ENCODE measurements around the gene CASP14. TPM values are rescaled to one million over a fixed set of nuclear protein-coding genes. Genes with fewer than 3 reads are reported as not detected.
"Not testable (repeated sequence)": the region's sequence is repeated elsewhere in the genome, so short reads cannot be mapped to it uniquely, and the experiment has no call there.

CASP14 gene
- total RNA-seq, 4 donors from 2014 or later: not detected

GRCh38 chr19:15096223-15096622 is 46.9 kb downstream of the CASP14 start:
- Histone ChIP-seq H3K27ac (no peak overlapping the region), H3K9me3 (no peaks in the 10 kb centered on the region), H3K4me3 (no peak overlapping the region), H3K36me3 (no peaks in the 10 kb centered on the region), H3K4me1 (peaks cover 0 to 7% (median 2%) of the 10 kb centered on the region in 4 donors), H3K27me3 (no peaks in the 10 kb centered on the region)
- intact Hi-C loops (cut with DNase I; ENCODE audit: low total_unique reads) (no loop called here), in situ Hi-C loops (cut with MboI; ENCODE audit: low pct_ligation_motif_present in 1 of 4, low pct_unique_long_range_greater_than_20kb in 1 of 4, low sequenced_read_pairs in 3 of 4) (loop anchor here in 3 of 4 donors (10.0 kb wide), 2 partner anchors 49 to 459 kb away; no protein-coding TSS in a partner anchor)
- TF ChIP-seq EP300 (IDR thresholded peaks at IDR 0.05; ENCODE audit: low read depth) (no peak), POLR2AphosphoS5 (IDR thresholded peaks at IDR 0.05) (no peak), CTCF (IDR thresholded peaks at IDR 0.05) (no peak), POLR2A (IDR thresholded peaks at IDR 0.05) (no peak)
- WGBS, 2 donors (ENCODE audit: low coverage in 1 of 2): 55 to 80% methylated on average over 1 to 3 of the region's 3 CpGs
- no peak for DNase-seq

- H3K9me3 ChIP-seq; DNase-seq; H3K4me3 ChIP-seq; H3K27me3 ChIP-seq; H3K36me3 ChIP-seq; H3K4me1 ChIP-seq; H3K27ac ChIP-seq; intact Hi-C loops (cut with DNase I; ENCODE audit: low total_unique reads): not testable (repeated sequence)
- in situ Hi-C loops (cut with MboI; ENCODE audit: low pct_ligation_motif_present in 1 of 4, low pct_unique_long_range_greater_than_20kb in 1 of 4, low sequenced_read_pairs in 3 of 4): loop anchor here in 3 of 4 donors (10.0 kb wide), 2 partner anchors 47 to 457 kb away; no protein-coding TSS in a partner anchor
- WGBS, 2 donors (ENCODE audit: low coverage in 1 of 2): 74 to 88% methylated on average over 3 to 6 of the region's 6 CpGs
Observed at GRCh38 chr19:15097980-15098379, 48.7 kb downstream of the CASP14 start.

GRCh38 chr19:15098460-15098859 is 49.2 kb downstream of the CASP14 start:
- Histone ChIP-seq H3K9me3 (peaks cover 0 to 5% of the 10 kb centered on the region in 2 donors), H3K4me3 (no peak overlapping the region), H3K36me3 (no peaks in the 10 kb centered on the region), H3K27ac (no peak overlapping the region), H3K27me3 (no peaks in the 10 kb centered on the region), H3K4me1 (no peaks in the 10 kb centered on the region)
- intact Hi-C loops (cut with DNase I; ENCODE audit: low total_unique reads) (no loop called here), in situ Hi-C loops (cut with MboI; ENCODE audit: low pct_ligation_motif_present in 1 of 4, low pct_unique_long_range_greater_than_20kb in 1 of 4, low sequenced_read_pairs in 3 of 4) (loop anchor here in 3 of 4 donors (10.0 kb wide), 2 partner anchors 46 to 456 kb away; no protein-coding TSS in a partner anchor)
- 78 to 84% methylated on average over 6 to 10 of the region's 10 CpGs for WGBS, 2 donors (ENCODE audit: low coverage in 1 of 2)
- no peak for DNase-seq
- no peak for TF ChIP-seq POLR2AphosphoS5 (IDR thresholded peaks at IDR 0.05)
- TF ChIP-seq EP300 (IDR thresholded peaks at IDR 0.05; ENCODE audit: low read depth): no peak
- no peak for TF ChIP-seq CTCF (IDR thresholded peaks at IDR 0.05)
- TF ChIP-seq POLR2A (IDR thresholded peaks at IDR 0.05): no peak

- H3K9me3 ChIP-seq: peaks cover 0 to 5% of the 10 kb centered on the region in 2 donors
- no peak for TF ChIP-seq CTCF (IDR thresholded peaks at IDR 0.05)
- TF ChIP-seq POLR2A (IDR thresholded peaks at IDR 0.05): no peak
- no peak for TF ChIP-seq EP300 (IDR thresholded peaks at IDR 0.05; ENCODE audit: low read depth)
- TF ChIP-seq POLR2AphosphoS5 (IDR thresholded peaks at IDR 0.05): no peak
- intact Hi-C loops (cut with DNase I; ENCODE audit: low total_unique reads) (no loop called here), in situ Hi-C loops (cut with MboI; ENCODE audit: low pct_ligation_motif_present in 1 of 4, low pct_unique_long_range_greater_than_20kb in 1 of 4, low sequenced_read_pairs in 3 of 4) (loop anchor here in 3 of 4 donors (10.0 kb wide), 2 partner anchors 46 to 456 kb away; no protein-coding TSS in a partner anchor)
- H3K4me3 ChIP-seq: no peak overlapping the region
- H3K4me1 ChIP-seq: no peaks in the 10 kb centered on the region
- H3K36me3 ChIP-seq: no peaks in the 10 kb centered on the region
- H3K27me3 ChIP-seq: no peaks in the 10 kb centered on the region
- H3K27ac ChIP-seq: no peak overlapping the region
- 79 to 80% methylated on average over 3 of the region's 3 CpGs for WGBS, 2 donors (ENCODE audit: low coverage in 1 of 2)
- DNase-seq: no peak
Observed at GRCh38 chr19:15099017-15099582, 49.8 kb downstream of the CASP14 start.
